ENCODE measurements around the gene LILRA2. TPM values are rescaled to one million over a fixed set of nuclear protein-coding genes. Genes with fewer than 3 reads are reported as not detected.

Gene LILRA2
- total and polyA plus RNA-seq, 2 experiments from 2014 or later = not detected

DNA sequence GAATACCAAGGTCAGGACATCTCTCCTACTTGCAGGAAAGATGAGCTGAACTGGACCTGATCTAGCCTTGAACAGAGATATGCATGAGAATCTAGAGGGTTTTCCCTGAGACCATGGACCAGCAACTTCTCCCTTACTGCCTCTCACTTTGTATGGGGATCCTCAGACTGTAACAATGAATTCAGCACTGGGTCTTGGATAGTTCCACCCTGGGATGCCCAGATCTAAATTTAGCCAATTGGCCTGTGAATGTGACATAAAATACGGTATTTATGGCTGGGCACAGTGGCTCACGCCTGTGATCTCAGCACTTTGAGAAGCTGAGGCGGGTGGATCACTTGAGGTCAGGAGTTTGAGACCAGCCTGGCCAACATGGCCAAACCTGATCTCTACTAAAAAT is 15.3 kb upstream of the LILRA2 start:
- Histone ChIP-seq H3K27me3 (ENCODE audit: insufficient read depth) (no peaks in the 10 kb centered on the region), H3K79me2 (replicated peaks; ENCODE audit: insufficient read depth) (no peaks in the 10 kb centered on the region), H3K4me3 (no peak overlapping the region), H3K9me2 (ENCODE audit: insufficient read depth) (no peaks in the 10 kb centered on the region), H4K20me1 (replicated peaks; ENCODE audit: insufficient read depth) (no peaks in the 10 kb centered on the region), H3K4me2 (no peak overlapping the region), H3K27ac (ENCODE audit: low read depth) (no peak overlapping the region), H2AFZ (no peak overlapping the region), H3K4me1 (ENCODE audit: insufficient read depth) (no peaks in the 10 kb centered on the region), H3F3A (replicated peaks; ENCODE audit: low read depth) (no peaks in the 10 kb centered on the region), H3K36me3 (ENCODE audit: insufficient read depth) (no peaks in the 10 kb centered on the region)
- H3K27me3 Mint-ChIP-seq (ENCODE audit: insufficient read depth, low read depth, poor library complexity) = peaks cover 3% of the 10 kb centered on the region
- TF ChIP-seq EZH2 (IDR thresholded peaks at IDR 0.05; ENCODE audit: low read depth, unreplicated experiment) (no peak), JUNB (IDR thresholded peaks at IDR 0.05; ENCODE audit: unreplicated experiment) (no peak), ZNF331 (CRISPR knock-in tag; IDR thresholded peaks at IDR 0.05; ENCODE audit: low read depth) (no peak), ZNF114 (CRISPR knock-in tag; IDR thresholded peaks at IDR 0.05) (no peak), NANOG (IDR thresholded peaks at IDR 0.05; ENCODE audit: borderline replicate concordance) (no peak), CREB1 (CRISPR knock-in tag; IDR thresholded peaks at IDR 0.05; ENCODE audit: low read depth) (no peak), STAT1 (IDR thresholded peaks at IDR 0.05; ENCODE audit: unreplicated experiment) (no peak), EZH2phosphoT487 (IDR thresholded peaks at IDR 0.05; ENCODE audit: unreplicated experiment) (no peak)
- TF ChIP-seq, protein P1, sequence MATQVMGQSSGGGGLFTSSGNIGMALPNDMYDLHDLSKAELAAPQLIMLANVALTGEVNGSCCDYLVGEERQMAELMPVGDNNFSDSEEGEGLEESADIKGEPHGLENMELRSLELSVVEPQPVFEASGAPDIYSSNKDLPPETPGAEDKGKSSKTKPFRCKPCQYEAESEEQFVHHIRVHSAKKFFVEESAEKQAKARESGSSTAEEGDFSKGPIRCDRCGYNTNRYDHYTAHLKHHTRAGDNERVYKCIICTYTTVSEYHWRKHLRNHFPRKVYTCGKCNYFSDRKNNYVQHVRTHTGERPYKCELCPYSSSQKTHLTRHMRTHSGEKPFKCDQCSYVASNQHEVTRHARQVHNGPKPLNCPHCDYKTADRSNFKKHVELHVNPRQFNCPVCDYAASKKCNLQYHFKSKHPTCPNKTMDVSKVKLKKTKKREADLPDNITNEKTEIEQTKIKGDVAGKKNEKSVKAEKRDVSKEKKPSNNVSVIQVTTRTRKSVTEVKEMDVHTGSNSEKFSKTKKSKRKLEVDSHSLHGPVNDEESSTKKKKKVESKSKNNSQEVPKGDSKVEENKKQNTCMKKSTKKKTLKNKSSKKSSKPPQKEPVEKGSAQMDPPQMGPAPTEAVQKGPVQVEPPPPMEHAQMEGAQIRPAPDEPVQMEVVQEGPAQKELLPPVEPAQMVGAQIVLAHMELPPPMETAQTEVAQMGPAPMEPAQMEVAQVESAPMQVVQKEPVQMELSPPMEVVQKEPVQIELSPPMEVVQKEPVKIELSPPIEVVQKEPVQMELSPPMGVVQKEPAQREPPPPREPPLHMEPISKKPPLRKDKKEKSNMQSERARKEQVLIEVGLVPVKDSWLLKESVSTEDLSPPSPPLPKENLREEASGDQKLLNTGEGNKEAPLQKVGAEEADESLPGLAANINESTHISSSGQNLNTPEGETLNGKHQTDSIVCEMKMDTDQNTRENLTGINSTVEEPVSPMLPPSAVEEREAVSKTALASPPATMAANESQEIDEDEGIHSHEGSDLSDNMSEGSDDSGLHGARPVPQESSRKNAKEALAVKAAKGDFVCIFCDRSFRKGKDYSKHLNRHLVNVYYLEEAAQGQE (IDR thresholded peaks at IDR 0.05; ENCODE audit: unreplicated experiment) = peak; percentile 57
- H3K4me1 Mint-ChIP-seq = no peaks in the 10 kb centered on the region
- peak; percentile 4 for DNase-seq (ENCODE audit: low spot score)
- no peak overlapping the region for H3K4me3 Mint-ChIP-seq
- H3K9me3 Mint-ChIP-seq = peaks cover 87% of the 10 kb centered on the region
- no peak for ATAC-seq
- no peak overlapping the region for H3K27ac Mint-ChIP-seq
- peaks cover 24% of the 10 kb centered on the region for H3K36me3 Mint-ChIP-seq (ENCODE audit: low read depth)

- Mint-ChIP-seq H3K36me3 (ENCODE audit: low read depth) (peaks cover 12% of the 10 kb centered on the region; the same call in 1 of the 3 replicates), H3K27ac (no peak overlapping the region), H3K4me3 (no peak overlapping the region), H3K9me3 (peaks cover 75% of the 10 kb centered on the region), H3K4me1 (no peaks in the 10 kb centered on the region), H3K27me3 (ENCODE audit: insufficient read depth, low read depth, poor library complexity) (no peaks in the 10 kb centered on the region)
- Histone ChIP-seq H4K20me1 (replicated peaks; ENCODE audit: insufficient read depth) (no peaks in the 10 kb centered on the region), H3K4me1 (ENCODE audit: insufficient read depth) (no peaks in the 10 kb centered on the region), H3K9me2 (ENCODE audit: insufficient read depth) (no peaks in the 10 kb centered on the region), H3F3A (replicated peaks; ENCODE audit: low read depth) (no peaks in the 10 kb centered on the region), H3K79me2 (replicated peaks; ENCODE audit: insufficient read depth) (no peaks in the 10 kb centered on the region), H3K27ac (ENCODE audit: low read depth) (no peak overlapping the region), H2AFZ (no peak overlapping the region), H3K4me2 (no peak overlapping the region), H3K4me3 (no peak overlapping the region), H3K27me3 (ENCODE audit: insufficient read depth) (no peaks in the 10 kb centered on the region), H3K36me3 (ENCODE audit: insufficient read depth) (0 out of 2 replicates have a peak, but pooled peaks cover 4% of the 10 kb centered on the region)
- DNase-seq (ENCODE audit: low spot score) (no peak), ATAC-seq (no peak)
- TF ChIP-seq, protein P1 (IDR thresholded peaks at IDR 0.05; ENCODE audit: unreplicated experiment) = no peak
- TF ChIP-seq EZH2 (IDR thresholded peaks at IDR 0.05; ENCODE audit: low read depth, unreplicated experiment) (no peak), POLR2AphosphoS5 (IDR thresholded peaks at IDR 0.05; ENCODE audit: low read depth) (no peak), STAT1 (IDR thresholded peaks at IDR 0.05; ENCODE audit: unreplicated experiment) (no peak), EZH2phosphoT487 (IDR thresholded peaks at IDR 0.05; ENCODE audit: unreplicated experiment) (no peak), CREB1 (CRISPR knock-in tag; IDR thresholded peaks at IDR 0.05; ENCODE audit: low read depth) (no peak), CTCF (conservative IDR thresholded peaks at IDR 0.05; ENCODE audit: low read depth in 2 of 2) (no peak), ZNF114 (CRISPR knock-in tag; IDR thresholded peaks at IDR 0.05) (no peak)
Measured at GRCh38 chr19:54560881-54561385, 12.7 kb upstream of the LILRA2 start.
